Measurements from ENCODE around the gene PKIB.

Gene PKIB

GRCh38 chr6:122695188-122695587 is 85.0 kb downstream of the PKIB start:
- TF ChIP-seq EZH2 (IDR thresholded peaks at IDR 0.05; ENCODE audit: borderline replicate concordance, low read depth, low read length, severe bottlenecking) (no peak), CTCF (IDR thresholded peaks at IDR 0.05; ENCODE audit: borderline replicate concordance, extremely low read depth, low read length, poor library complexity, severe bottlenecking) (no peak)
- no peaks in the 10 kb centered on the region for H4K20me1 ChIP-seq (ENCODE audit: insufficient read depth, low read length)
- no peak overlapping the region for H3K4me2 ChIP-seq (ENCODE audit: insufficient read depth, low read length)
- no peaks in the 10 kb centered on the region for H3K4me1 ChIP-seq (ENCODE audit: insufficient read depth, low read length)
- H2AFZ ChIP-seq (ENCODE audit: low read depth, low read length): no peak overlapping the region
- no peak for DNase-seq
- H3K27me3 ChIP-seq (ENCODE audit: insufficient read depth, low read length, poor library complexity): no peaks in the 10 kb centered on the region
- no peak overlapping the region for H3K27ac ChIP-seq (ENCODE audit: low read length)
- no peak for ATAC-seq (ENCODE audit: insufficient read depth, low read depth)
- H3K79me2 ChIP-seq (ENCODE audit: insufficient read depth, low read length): no peaks in the 10 kb centered on the region
- H3K36me3 ChIP-seq (ENCODE audit: insufficient read depth, low read length): no peaks in the 10 kb centered on the region
- no peaks in the 10 kb centered on the region for H3K9me3 ChIP-seq (ENCODE audit: insufficient read depth, low read length, severe bottlenecking)
- H3K9ac ChIP-seq (ENCODE audit: low read depth, low read length): no peak overlapping the region
- H3K4me3 ChIP-seq (ENCODE audit: low read depth in 1 of 2, low read length in 2 of 2): no peak overlapping the region

DNA sequence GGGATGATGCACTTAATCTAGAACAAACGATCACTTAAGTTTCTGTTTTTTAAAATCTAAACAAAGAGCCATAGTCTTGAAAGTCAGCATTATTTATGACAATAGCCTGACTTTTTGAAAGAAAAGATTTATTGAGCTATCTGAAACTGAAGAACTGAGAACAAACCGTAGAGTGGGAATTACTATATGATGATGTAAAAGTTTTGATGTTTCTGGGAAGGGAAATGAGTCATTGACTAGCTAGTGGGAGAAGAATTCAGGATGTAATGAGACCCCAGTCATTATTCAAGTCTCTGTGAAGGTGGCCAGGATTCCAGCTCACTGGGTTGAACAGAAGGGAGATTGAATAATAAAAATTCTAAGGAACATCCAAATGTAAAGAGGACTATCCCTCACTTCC is 85.9 kb downstream of the PKIB start:
- Histone ChIP-seq H3K27me3 (ENCODE audit: insufficient read depth, low read length, poor library complexity) (no peaks in the 10 kb centered on the region), H3K9ac (ENCODE audit: low read depth, low read length) (no peak overlapping the region), H4K20me1 (ENCODE audit: insufficient read depth, low read length) (no peaks in the 10 kb centered on the region), H3K4me1 (ENCODE audit: insufficient read depth, low read length) (no peaks in the 10 kb centered on the region), H3K79me2 (ENCODE audit: insufficient read depth, low read length) (no peaks in the 10 kb centered on the region), H3K4me2 (ENCODE audit: insufficient read depth, low read length) (no peak overlapping the region), H3K9me3 (ENCODE audit: insufficient read depth, low read length, severe bottlenecking) (no peaks in the 10 kb centered on the region), H2AFZ (ENCODE audit: low read depth, low read length) (no peak overlapping the region), H3K36me3 (ENCODE audit: insufficient read depth, low read length) (no peaks in the 10 kb centered on the region), H3K27ac (ENCODE audit: low read length) (no peak overlapping the region), H3K4me3 (ENCODE audit: low read depth in 1 of 2, low read length in 2 of 2) (no peak overlapping the region)
- DNase-seq (no peak), ATAC-seq (ENCODE audit: insufficient read depth, low read depth) (no peak)
- TF ChIP-seq CTCF (IDR thresholded peaks at IDR 0.05; ENCODE audit: borderline replicate concordance, extremely low read depth, low read length, poor library complexity, severe bottlenecking) (no peak), EZH2 (IDR thresholded peaks at IDR 0.05; ENCODE audit: borderline replicate concordance, low read depth, low read length, severe bottlenecking) (no peak)

DNA sequence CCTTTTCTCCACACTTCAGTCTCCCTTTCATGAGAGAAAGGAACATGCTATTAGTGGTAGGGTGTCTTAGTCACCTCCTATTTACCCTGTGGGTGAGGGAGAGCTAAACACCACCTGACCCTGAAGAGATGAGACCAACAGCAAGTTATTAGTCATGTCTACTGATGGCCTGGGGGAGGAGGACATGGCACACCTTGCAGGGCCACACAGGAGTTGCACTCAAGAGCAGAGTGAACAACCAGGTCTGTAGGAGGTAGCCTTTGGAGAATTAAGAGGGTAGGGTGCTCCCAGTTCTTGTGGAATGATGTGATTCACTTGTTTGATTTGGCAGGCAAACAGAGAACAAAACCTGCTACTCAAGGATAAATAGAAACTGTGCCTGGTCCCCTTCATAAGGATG is 86.6 kb downstream of the PKIB start:
- Histone ChIP-seq H3K4me1 (ENCODE audit: insufficient read depth, low read length) (no peaks in the 10 kb centered on the region), H4K20me1 (ENCODE audit: insufficient read depth, low read length) (no peaks in the 10 kb centered on the region), H3K79me2 (ENCODE audit: insufficient read depth, low read length) (no peaks in the 10 kb centered on the region), H3K4me2 (ENCODE audit: insufficient read depth, low read length) (no peak overlapping the region), H3K27ac (ENCODE audit: low read length) (no peak overlapping the region), H3K36me3 (ENCODE audit: insufficient read depth, low read length) (no peaks in the 10 kb centered on the region), H3K4me3 (ENCODE audit: low read depth in 1 of 2, low read length in 2 of 2) (no peak overlapping the region), H2AFZ (ENCODE audit: low read depth, low read length) (no peak overlapping the region), H3K9me3 (ENCODE audit: insufficient read depth, low read length, severe bottlenecking) (no peaks in the 10 kb centered on the region), H3K9ac (ENCODE audit: low read depth, low read length) (no peak overlapping the region), H3K27me3 (ENCODE audit: insufficient read depth, low read length, poor library complexity) (no peaks in the 10 kb centered on the region)
- ATAC-seq (ENCODE audit: insufficient read depth, low read depth): no peak
- no peak for DNase-seq
- no peak for TF ChIP-seq EZH2 (IDR thresholded peaks at IDR 0.05; ENCODE audit: borderline replicate concordance, low read depth, low read length, severe bottlenecking)
- no peak for TF ChIP-seq CTCF (IDR thresholded peaks at IDR 0.05; ENCODE audit: borderline replicate concordance, extremely low read depth, low read length, poor library complexity, severe bottlenecking)

GRCh38 chr6:122697458-122697857 is 87.3 kb downstream of the PKIB start:
- no peak for ATAC-seq (ENCODE audit: insufficient read depth, low read depth)
- no peak overlapping the region for H3K9ac ChIP-seq (ENCODE audit: low read depth, low read length)

More at GRCh38 chr6:122697458-122697857, 87.3 kb downstream of the PKIB start:
- Histone ChIP-seq H3K27ac (ENCODE audit: low read length) (no peak overlapping the region), H3K27me3 (ENCODE audit: insufficient read depth, low read length, poor library complexity) (no peaks in the 10 kb centered on the region), H3K4me1 (ENCODE audit: insufficient read depth, low read length) (no peaks in the 10 kb centered on the region), H4K20me1 (ENCODE audit: insufficient read depth, low read length) (no peaks in the 10 kb centered on the region), H2AFZ (ENCODE audit: low read depth, low read length) (no peak overlapping the region), H3K4me3 (ENCODE audit: low read depth in 1 of 2, low read length in 2 of 2) (no peak overlapping the region), H3K9me3 (ENCODE audit: insufficient read depth, low read length, severe bottlenecking) (no peaks in the 10 kb centered on the region), H3K36me3 (ENCODE audit: insufficient read depth, low read length) (no peaks in the 10 kb centered on the region), H3K79me2 (ENCODE audit: insufficient read depth, low read length) (no peaks in the 10 kb centered on the region), H3K4me2 (ENCODE audit: insufficient read depth, low read length) (no peak overlapping the region)
- TF ChIP-seq EZH2 (IDR thresholded peaks at IDR 0.05; ENCODE audit: borderline replicate concordance, low read depth, low read length, severe bottlenecking): no peak
- no peak for TF ChIP-seq CTCF (IDR thresholded peaks at IDR 0.05; ENCODE audit: borderline replicate concordance, extremely low read depth, low read length, poor library complexity, severe bottlenecking)
- DNase-seq: no peak

Measured in DND-41 (cell line).